GM18498 (cell line): ENCODE measurements around the gene ZFAND5.
A peak's percentile ranks its signal among the peaks of the same experiment; 100 is the strongest.

Experiments
- ATAC-seq: cut with Tn5 transposase; IDR thresholded peaks from one replicate; pipeline ENCODE4 v1.9.1; 2021; ENCODE audit warnings: mild to moderate bottlenecking, moderate library complexity; ENCODE audit not compliant: unreplicated experiment

ZFAND5 gene

GRCh38 chr9:72364679-72365524 lies at the start of gene ZFAND5:
Gene ZFAND5, minus strand, starts transcription at chr9:72365208. Its CDS starts 4,430 bp downstream, at chr9:72360778.
- peak; percentile 85 for ATAC-seq

GRCh38 chr9:72412483-72413040 lies 47.6 kb upstream of the ZFAND5 start:
- no peak for ATAC-seq

GRCh38 chr9:72410214-72410613 lies 45.2 kb upstream of the ZFAND5 start:
- ATAC-seq = no peak

- no peak for ATAC-seq
These were observed 42.1 kb upstream of the ZFAND5 start for GRCh38 chr9:72407114-72407513.

- no peak for ATAC-seq
These were observed 37.7 kb upstream of the ZFAND5 start for GRCh38 chr9:72402744-72403143.

GRCh38 chr9:72401396-72401795 lies 36.4 kb upstream of the ZFAND5 start:
- no peak for ATAC-seq

GRCh38 chr9:72400866-72401265 lies 35.9 kb upstream of the ZFAND5 start:
- ATAC-seq = no peak

- no peak for ATAC-seq
These were observed 34.4 kb upstream of the ZFAND5 start for GRCh38 chr9:72399391-72399790.

- ATAC-seq = no peak
These were observed 31.5 kb upstream of the ZFAND5 start for GRCh38 chr9:72396247-72397091.

- ATAC-seq = no peak
These were observed 29.1 kb upstream of the ZFAND5 start for GRCh38 chr9:72394066-72394465.

- ATAC-seq = no peak
These were observed 25.9 kb upstream of the ZFAND5 start for GRCh38 chr9:72390907-72391306.

GRCh38 chr9:72386186-72386585 lies 21.2 kb upstream of the ZFAND5 start:
- no peak for ATAC-seq

- no peak for ATAC-seq
These were observed 19.9 kb upstream of the ZFAND5 start for GRCh38 chr9:72384710-72385485.

GRCh38 chr9:72383978-72384709 lies 19.1 kb upstream of the ZFAND5 start:
- ATAC-seq = no peak

- ATAC-seq = no peak
These were observed 17.4 kb upstream of the ZFAND5 start for GRCh38 chr9:72382405-72382804.

- ATAC-seq = no peak
These were observed 12.0 kb upstream of the ZFAND5 start for GRCh38 chr9:72377041-72377440.

GRCh38 chr9:72371151-72371550 lies 6.1 kb upstream of the ZFAND5 start:
- no peak for ATAC-seq

GRCh38 chr9:72365525-72366256 lies 683 bp upstream of the ZFAND5 start:
- peak; percentile 43 for ATAC-seq

- peak; percentile 47 for ATAC-seq
These were observed 915 bp downstream of the ZFAND5 start for GRCh38 chr9:72363908-72364678.
